A172 (cell line): ENCODE measurements around the gene MAB21L3. TPM values are rescaled to one million over a fixed set of nuclear protein-coding genes. Genes with fewer than 3 reads are reported as not detected.

Experiments
- DNase-seq: peaks from one replicate; pipeline ENCODE4 v3.0.0-alpha.2; 2015; ENCODE audit warnings: low spot score
- total RNA-seq: library from RNA; depleted of rRNA; stranded (reverse); fragments of >200 nt; shearing (Covaris generic); gene quantifications from 2 replicates; pipeline ENCODE4 v1.2.3, GENCODE V29; 2014

Gene MAB21L3
- total RNA-seq, 1 experiment from 2014 or later: not detected

DNA sequence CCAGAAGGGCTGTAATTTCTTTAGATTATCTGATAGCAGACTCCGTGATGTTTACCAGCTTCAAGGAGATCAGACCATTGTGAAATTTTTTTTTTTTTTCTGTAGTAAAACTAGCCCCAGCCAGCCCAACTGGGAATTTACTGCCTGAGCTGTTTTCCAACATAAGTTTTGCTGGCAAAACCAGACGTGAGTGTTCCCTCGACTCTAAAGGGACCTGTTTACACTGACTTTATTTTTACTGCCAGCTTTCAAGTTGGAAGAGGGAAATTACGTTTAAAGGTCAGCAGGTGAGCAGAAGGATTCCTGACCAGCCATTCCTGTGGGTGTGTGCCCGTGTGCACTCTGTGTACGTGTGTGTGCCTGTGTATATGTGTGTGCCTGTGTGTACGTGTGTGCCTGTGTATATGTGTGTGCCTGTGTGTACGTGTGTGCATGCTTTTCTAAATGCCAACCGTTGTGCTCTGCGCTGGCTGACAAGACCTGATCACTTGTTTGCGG lies 374 bp downstream of the MAB21L3 start:
- no peak for DNase-seq

DNA sequence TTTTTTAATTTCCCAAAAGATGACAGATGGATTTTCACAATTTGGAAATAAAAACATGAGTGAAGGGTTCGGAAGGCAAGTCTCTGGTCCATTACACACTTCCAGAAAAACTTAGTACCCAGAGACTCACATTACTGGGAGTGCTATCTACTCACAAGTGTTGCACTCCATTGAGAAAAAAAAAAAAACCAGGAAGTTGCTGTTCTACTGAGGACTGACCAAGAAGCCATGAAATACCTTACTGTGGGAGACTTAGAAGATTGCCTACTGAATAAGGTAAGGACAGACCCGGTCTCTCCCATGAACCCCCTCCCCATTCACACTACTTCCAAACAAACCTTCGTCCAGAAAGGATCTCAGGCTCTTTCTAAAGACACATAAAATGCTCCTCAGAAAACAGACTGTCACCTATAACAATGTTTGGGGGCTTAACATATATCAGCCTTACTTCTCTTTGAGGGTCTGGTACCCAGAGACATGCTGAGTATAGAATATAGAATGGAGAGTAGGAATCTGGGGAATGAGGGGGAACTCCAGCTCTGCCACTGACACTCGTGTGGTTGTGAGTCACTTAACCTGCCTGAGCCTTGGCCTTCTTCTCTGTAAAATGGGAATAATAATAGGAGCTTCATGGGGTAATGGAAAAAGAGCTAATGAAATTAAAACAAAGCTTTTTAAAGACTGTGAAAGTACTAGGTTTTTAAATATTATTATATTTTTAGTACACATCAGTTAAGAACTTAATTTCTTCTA lies 1.4 kb downstream of the MAB21L3 start:
- no peak for DNase-seq

DNA sequence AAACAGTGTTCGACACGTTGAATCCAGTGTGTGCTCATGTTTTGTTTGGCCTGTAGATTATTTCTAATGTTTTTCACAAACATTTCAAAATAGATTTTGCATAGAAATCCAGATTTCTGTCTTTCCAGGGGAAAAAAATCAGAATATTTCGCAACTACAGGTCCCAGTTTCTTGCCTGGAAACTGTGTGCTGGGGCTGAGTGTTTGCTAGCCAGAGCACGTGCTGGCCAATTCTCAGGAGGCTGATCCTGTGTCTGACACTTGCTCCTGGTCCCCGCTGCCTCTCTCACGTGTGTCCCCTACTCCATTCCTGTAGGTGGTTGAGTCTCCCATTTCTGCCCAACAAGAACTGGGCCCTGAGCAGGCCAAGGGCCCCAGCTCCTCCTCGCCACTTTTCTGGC lies 2.4 kb downstream of the MAB21L3 start:
- DNase-seq: no peak

DNA sequence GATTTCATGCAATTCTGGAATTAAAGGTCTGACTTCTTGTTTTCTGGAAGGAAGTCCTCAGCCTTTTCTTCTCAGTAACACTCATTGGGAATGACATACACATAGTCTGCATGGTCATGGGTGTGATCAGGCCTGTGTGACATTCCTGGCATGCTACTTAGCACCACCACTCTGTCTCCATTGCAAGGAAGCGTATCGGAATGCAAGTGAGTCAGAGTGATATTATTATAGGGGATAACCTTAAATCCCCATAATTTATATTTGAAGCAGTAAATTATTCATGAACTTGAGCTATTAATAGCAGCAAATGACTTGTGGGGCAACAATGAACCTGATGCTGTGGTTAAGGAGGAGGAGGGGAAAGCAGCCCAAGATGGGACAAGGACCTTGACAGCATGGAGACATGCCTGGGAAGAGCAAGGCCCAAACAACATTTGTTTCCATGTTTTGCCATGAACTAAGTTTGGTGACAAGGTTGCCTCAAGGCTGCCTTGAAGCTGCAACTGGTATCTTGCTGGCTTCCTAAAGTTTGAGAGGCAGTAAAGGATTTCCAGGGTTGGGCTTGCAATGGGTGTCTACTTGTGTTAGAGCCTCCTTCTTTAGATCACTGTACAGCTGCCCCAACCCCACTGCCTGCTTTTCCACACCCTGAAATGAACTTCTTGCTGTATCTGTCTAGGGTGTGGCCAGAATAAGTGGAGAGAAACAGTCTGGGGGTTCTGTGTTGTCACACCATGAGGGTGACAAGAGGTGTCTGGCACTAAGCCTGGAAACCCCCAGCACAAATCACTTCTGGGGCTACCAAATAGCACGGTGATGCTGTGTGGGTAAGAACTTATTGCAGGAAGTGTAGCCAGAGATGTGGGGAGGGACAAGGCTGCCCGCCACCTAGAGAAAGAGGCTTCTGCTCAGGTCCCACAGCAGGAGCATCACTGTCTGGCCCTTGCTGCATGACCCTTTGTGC lies 4.6 kb downstream of the MAB21L3 start:
- peak; percentile 68 for DNase-seq

DNA sequence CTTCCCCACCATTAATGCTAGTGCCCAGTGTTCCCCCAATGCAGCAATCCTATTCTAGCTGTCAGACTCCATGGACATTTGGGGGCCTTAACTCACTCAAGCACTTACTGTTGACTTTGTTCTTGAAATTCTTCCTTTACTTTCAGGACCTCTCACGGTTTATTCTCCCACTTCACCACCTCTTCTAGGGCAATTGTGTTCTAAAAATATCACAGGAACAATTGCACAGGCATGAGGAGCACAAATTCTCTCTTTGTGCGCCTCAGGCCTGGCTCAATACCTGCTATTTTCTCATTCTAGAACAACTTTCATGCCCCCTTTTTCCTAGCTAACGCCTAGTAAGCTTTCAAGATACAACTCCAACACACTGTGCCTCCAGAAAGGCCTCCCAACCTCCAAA lies 7.3 kb downstream of the MAB21L3 start:
- DNase-seq: no peak

DNA sequence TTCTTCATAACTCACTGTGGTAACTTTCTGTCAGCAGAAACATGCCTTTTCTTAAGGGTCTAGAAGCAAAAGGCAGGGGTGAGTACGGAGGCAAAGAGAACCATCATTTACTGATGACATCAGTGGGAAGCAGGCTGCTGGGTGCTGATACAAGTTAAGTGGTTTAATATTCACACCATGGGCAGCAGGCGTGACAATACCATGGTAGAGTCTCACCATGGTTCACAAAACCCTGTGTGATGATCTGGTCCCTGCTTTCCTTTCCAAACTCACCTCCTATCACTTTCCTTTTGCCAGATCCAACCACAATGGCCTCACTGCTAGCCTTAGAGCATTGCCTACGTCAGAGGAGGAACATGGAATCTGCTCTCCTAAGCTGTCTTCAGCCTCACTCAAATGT lies 8.7 kb downstream of the MAB21L3 start:
- no peak for DNase-seq

DNA sequence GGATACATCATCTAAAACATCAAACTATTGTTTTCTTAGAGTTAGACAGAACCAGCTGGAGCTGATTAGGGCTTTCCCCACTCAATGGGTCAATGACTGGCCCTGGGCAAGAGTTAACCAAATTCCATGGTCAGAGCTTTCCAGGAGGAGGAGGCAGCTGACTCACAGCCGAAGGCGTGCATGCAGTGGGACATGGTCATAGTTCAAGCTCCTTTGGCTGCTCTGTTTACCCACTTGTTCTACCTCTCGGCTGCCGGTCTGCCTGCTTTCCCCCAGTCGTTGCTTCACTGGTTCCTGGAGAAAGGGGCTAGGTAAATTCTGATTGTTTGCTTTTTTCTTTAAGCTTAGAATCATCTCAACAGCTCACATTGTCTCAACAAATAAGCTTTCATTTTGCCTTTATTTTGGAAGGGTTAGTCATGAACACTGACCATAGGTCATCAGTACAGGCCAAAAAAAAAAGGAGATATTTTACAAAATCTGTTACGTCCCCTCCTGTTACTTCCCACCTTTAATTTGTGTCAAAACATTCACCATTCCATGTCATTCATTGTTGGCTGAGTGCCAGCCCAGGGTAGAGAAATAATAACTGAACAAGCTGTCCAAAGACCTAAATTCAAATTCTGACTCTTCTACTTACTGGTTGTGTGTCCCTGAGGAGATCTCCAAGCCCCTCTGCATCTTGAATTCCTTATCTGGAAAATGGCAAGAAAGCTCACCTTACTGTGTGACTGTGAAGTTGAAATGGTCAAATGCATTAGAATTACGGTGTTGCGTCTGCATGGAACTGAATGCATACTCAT lies 12.0 kb downstream of the MAB21L3 start:
- DNase-seq: peak; percentile 35

DNA sequence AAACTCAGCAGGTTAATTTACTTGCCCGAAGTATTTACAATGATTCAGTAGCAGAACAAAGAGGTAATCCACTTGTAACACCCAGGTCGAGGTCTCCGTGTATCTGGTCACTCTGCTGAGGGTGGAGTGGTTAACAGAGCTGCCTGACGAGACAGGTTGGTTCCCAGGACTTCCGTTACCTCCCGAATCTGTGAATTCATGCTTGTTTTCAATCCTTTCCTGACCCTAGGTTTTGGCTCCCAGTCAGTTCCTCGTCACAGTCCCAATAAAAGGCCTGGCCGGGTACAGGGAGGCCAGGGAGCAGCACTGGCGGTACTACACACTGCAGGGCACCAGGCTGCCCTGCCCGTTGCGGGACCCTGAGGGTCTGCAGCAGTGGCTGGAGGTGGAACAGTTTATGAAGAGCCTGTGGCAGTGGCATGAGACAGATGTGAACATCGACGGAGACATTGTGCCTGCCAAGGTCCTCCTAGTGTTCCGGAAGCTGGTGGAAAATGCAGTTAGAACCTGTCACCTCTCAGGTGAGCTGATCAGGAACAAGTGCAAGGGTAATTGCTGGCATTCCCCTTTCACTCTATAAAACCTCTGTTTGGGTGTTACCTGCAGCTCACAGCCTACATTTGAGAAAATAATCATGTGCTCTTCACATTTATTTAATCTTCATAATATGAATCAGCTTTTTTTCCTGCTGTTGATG lies 12.8 kb downstream of the MAB21L3 start:
- DNase-seq: no peak

DNA sequence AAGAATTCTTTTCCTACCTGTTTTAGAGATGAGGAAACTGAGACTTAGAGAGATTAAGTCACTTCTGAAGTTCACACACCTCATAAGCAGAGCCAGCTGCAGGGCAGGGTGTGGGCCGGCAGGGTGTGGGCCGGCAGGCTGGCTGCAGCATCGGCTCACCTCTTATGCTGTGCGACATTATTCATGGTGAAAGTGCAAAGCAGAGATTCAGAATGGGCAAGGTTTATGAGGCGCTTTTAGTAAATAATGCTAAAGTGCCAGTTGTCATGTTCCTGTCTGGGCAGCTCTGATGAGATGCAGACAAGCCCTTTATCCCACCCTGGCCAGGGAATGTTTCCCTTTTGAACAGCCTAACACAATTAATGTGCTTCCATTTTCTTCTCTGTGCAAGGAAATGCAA lies 14.6 kb downstream of the MAB21L3 start:
- no peak for DNase-seq

DNA sequence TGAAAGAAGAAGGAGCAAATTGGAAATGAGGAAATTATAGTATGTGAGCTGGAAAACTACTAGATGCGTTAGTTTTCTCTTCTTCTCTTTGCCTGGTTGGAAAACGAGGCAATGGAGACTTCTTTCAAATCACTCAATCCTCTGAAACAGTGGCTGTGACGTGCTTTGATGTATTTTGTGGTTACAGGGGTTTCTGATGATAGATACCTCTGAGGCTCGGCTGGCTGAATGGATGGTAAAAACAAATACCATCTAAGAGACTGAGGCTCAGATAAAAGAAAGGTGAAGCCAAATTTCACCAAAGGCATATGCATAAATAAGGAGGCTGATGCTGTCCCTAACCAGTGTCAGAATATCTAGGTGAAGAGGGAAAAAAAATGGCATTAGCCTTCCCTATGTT lies 15.1 kb downstream of the MAB21L3 start:
- no peak for DNase-seq

DNA sequence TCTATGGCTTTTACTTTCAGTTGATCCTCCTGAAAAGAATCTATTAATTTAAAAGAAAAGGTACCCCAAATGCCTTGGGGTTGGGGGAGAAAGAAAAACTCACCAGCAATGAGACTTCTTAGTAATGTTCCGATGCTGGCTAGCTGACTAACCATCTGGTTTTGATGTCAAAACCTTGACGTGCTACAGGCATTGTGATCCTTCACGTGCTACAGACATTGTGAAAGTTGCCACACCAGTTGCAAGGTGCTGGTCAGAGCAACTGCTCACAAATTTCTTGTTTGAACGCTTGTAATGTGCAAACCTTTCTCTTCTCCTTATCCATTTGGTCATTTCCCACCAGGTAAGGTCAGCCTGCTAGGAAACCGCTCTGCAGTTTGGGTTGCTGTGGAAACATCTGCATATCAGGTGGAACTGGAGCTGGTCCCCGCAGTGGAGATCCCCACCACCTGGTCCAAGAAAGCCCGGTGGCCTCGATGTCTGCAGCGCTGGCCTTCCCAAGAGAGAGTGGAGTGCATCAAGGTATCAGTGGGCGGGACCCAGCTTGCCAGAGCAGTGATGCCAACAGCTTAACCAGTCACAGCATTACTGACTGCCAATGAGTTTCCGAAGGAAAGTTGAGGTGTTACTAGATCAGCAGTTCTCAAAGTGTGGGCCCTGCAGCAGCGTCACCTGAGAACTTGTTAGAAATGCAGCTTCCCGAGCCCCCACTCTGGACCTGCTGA lies 16.1 kb downstream of the MAB21L3 start:
- no peak for DNase-seq

DNA sequence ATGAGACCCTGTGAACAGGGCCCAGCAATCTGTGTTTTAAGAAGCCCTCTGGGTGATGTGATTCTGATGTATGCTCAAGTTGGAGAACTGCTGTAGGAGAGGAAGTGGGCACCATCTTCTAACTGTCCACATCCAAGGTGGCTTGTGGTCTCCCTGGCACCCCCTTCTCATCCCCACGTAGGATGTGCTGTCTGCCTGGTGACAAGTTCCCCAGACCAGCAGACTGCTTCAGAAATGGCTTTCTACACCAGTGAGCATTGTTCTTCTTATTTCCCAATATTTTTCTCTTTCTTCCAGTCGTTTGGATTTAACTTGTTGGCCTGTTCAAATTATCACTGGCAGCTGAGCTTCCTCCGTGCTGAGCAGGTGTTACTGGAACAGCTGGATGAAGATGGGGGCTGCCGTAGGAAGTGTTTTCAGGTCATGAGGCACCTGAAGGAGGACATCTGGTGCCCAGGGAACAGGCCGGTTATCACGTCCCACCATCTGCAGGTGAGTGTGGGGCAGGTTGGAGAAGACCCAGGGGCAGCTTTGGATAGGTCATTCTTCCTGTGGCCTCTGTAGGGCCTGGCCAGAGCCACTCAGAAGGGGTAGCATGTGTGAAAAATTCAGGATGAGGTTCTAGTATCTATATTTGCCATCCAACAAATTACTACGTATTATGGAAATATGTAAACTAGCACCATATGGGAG lies 16.8 kb downstream of the MAB21L3 start:
- DNase-seq: no peak

DNA sequence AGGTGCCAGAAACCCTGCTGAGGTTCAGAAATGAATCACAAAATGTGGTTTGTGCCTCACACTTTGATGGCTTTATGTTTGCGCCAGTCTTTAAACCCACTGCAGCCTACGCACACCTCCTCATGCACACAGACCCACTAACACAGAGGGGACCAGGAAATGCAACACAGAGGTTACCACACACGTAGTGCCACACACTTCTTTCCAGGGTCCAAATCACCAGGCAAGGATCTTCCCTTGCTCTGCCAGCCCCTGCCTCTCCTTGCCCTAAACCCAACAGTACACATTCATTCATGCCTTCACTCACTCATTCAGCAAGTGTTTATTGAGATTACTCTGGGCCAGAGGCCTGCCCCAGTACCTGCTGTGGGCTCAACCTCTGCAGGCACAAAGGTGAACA lies 17.5 kb downstream of the MAB21L3 start:
- no peak for DNase-seq

DNA sequence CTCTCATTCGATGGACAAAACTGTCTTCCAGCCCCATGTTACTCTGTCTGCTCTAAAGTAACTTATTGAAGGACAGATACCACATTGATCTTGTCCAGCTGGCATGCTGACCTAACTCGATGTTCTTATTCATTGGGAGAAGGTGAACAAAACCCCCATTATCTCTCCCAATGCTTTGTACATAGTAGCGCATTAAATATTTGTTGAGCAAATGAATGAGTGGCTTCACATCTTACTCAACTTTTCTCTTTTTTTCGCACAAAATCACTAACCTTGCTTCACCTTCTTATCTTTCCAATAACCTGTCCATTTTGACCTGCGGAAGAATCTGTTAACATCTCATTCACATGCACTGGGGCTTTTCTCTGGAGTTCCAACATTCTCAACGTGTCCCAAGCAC lies 18.3 kb downstream of the MAB21L3 start:
- no peak for DNase-seq

DNA sequence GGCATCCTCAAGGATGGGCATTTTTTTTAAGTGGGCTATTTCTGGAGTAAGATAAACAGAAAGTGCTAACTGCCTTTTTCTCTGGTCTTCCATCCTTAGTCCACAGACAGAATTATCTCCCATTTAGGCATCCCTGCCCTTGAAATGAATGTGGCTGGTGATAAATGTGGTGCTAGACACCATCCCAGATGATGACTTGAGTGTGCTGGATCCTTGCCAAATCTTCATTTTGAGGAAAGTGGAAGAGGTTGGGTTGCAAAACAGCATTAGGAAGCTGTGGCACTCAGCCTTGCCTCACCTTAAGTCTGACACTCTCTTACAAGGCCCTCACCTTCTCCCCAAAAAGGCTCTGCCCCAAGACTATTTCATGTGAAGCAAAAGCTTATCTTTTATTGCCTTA lies 19.2 kb downstream of the MAB21L3 start:
- no peak for DNase-seq

DNA sequence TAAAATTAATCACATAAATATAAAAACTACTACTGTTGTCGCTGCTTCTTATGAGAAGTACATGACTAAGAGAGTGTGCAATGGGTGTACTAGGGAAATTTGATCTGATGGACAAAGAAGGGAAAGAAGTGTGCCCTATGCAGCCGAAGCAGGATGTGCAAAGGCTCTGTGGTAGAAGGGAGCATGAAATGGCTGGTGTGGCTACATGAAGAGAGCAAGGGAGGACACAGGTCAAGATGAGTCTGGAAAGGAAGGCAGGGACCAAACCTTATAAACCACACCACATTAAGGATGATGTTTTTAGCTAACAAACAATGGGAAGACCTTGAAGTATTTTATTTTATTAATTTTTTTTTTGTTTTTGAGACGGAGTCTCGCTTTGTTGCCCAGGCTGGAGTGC lies 20.0 kb downstream of the MAB21L3 start:
- no peak for DNase-seq

DNA sequence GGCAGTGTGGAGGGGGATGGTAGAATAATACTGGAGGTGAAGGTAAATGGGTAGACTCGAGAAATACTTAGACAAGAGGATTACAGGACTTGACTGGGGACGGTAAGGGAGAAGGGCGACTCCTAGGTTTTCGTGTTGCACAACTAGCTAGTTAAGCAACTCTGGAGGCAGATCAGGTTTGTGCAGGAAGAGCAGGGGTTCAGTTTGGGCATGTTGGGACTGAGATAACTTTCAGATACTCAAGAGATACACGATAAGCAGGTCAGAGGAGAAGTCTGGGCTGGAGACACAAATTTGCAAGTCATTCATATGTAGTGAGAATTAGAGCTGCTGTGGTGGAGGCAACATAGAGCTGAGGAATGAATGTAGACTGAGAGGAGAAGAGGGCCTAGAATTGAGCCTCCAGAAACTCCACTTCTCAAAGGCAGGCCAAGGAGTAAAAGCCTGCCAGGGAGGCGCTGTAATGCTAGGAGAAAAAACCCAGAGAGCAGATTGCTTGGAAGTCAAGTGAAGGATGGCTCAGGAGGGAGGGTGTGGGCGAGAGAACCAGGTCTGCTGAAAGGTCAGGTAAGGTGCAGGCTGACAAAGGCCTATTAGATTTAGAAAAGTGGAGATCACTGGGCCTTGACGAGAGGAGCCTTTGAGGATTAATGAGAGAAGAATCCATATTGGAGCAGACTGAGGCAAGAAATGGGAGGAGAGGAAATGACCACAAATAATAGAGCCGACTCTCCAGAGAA lies 20.8 kb downstream of the MAB21L3 start:
- DNase-seq: no peak

DNA sequence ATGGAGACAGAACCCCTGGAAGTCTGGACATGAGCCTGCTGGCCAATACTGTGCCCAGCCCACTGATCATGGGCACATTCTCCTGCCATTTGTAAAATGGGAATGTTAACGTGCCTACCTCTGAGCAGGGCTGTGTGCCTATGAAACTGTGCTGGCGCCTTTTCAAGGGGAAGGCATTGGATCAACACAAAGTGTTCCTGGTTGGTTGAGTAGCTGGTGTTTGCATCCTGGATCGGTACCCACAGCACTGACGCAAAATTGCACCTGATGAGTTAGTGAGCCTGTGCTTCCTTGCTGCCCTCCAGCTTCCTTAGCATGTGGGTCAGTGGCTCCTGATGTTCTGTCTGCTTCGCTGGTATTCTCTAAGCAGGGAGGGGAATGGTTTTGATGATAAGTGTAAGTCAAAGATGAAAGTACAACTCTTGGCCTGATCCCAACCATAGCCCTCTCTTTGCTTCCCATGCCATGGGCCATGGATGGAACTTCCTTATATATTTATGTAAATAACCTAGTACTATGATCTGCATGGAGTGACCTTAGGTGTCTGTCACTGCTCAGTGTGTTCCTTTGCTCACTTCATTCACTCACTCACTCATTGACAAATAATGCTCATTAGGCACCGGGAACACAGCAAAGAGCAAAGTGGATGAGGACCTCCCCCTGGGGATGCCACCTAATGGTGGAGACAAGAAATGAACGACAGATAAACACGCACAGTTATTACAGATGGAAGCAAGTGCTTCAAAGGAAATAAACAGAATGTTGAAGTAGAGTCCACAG lies 22.7 kb downstream of the MAB21L3 start:
- DNase-seq: no peak

DNA sequence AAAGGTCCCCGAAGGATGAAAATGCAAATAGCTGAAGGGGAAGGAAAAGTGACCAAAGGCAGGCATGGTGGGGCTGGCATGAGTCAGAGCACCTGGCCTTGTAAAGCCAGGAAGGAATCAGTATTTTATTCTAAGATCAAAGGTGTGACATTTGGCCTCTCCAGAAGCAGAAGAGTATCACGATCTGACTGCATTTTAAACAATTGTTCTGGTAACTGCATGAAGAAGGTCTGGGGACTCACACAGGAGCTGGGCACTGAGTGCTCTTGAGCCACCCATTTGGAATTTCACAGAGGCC lies 23.2 kb downstream of the MAB21L3 start:
- DNase-seq: no peak
